Left lung (tissue), 10 donors: ENCODE data around the gene NOP16. TPM values are rescaled to one million over a fixed set of nuclear protein-coding genes. Genes with fewer than 3 reads are reported as not detected.

Source experiments
- ATAC-seq: fragments of 200-7000 bp; cut with Tn5 transposase; one replicate; pipeline ENCODE4 v1.9.1; 2020; ENCODE audit warnings: moderate library complexity
- DNase-seq, 4 donors: peaks; one replicate each; pipeline ENCODE4 v3.0.0-alpha.2; 2013 to 2020
- H3K27ac ChIP-seq, 2 donors: fragments of 200-600 bp; sonication (generic) in 1 of 2; one replicate each; pipeline versions ENCODE4 v1.5.0 to v1.8.0; 2020 to 2021
- H3K27me3 ChIP-seq, 2 donors: fragments of 200-600 bp; sonication (generic) in 1 of 2; one replicate each; pipeline versions ENCODE4 v1.5.0 to v1.8.0; 2020 to 2021
- H3K36me3 ChIP-seq, 2 donors: fragments of 200-600 bp; sonication (generic) in 1 of 2; one replicate each; pipeline versions ENCODE4 v1.5.0 to v1.8.0; 2020 to 2021
- H3K4me1 ChIP-seq, 2 donors: fragments of 200-600 bp; one replicate each; pipeline ENCODE4 v1.8.0; 2021
- H3K4me3 ChIP-seq, 2 donors: fragments of 200-600 bp; sonication (generic) in 1 of 2; one replicate each; pipeline versions ENCODE4 v1.5.0 to v1.8.0; 2020 to 2021; ENCODE audit warnings: mild to moderate bottlenecking in 1 of 2
- H3K9me3 ChIP-seq, 2 donors: fragments of 200-600 bp; sonication (generic) in 1 of 2; one replicate each; pipeline versions ENCODE4 v1.5.0 to v1.8.0; 2020 to 2021
- intact Hi-C, 2 donors: fragments of 100-400 bp; cut with DNase I; formaldehyde crosslinking; loops; one replicate each; pipeline versions ENCODE4 v1.11.2 to v1.14.2; 2022
- polyA plus RNA-seq, 6 donors: library from polyadenylated mRNA; unstranded; fragments of 120-200 nt; gene quantifications; one replicate each; pipeline ENCODE4 v1.2.1, GENCODE V29; 2013; ENCODE audit not compliant: insufficient read length in 6 of 6
- total RNA-seq, 2 donors: library from RNA; stranded (reverse); fragmentation: NEBNext Ultra II Directional; extraction: Animal tissue kit (Norgen Biotek cat#: 25700); gene quantifications; one replicate each; pipeline ENCODE4 v1.2.1, GENCODE V29; 2021
- TF ChIP-seq, protein P1 (sequence below), 2 donors: fragments of 200-600 bp; sonication (generic) in 1 of 2; IDR thresholded peaks; one replicate each; pipeline versions ENCODE4 v1.5.0 to v1.8.0; 2021; ENCODE audit warnings: antibody characterized with exemption in 2 of 2
- donor health status: DM: no; HTN: yes; CAD: no.
- donor health status: DM: no; HTN: no; CAD: no.

Gene NOP16
- total and polyA plus RNA-seq, 8 donors: 14.9 to 34.8 (median 29.1) TPM

DNA sequence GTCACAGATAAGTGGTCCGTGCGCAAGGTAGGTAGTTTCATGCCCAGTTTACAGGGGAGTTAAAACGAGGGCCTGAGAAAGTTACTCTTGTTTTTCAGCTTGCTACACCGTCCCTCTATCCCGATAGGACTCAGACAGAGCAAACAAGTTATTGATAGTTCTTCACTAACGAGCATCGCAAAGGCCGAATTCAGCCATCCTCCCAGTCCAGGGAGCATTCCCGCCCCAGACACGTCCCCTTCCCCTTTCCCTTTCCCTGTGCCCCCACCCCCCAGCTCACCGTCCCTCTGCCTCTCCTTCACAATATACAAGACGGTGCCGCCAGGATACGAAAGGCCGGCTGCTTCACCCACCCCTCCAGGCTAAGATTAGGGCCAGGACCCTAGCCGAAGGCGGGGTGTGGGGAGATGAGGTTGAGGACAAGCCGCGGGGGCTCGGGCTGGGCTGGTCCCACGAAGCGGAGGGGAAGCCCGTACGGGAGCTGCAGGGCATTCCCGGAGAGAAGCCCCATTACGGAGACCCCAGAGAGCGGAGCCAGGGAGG is 27.4 kb downstream of the NOP16 start:
- TF ChIP-seq, protein P1, sequence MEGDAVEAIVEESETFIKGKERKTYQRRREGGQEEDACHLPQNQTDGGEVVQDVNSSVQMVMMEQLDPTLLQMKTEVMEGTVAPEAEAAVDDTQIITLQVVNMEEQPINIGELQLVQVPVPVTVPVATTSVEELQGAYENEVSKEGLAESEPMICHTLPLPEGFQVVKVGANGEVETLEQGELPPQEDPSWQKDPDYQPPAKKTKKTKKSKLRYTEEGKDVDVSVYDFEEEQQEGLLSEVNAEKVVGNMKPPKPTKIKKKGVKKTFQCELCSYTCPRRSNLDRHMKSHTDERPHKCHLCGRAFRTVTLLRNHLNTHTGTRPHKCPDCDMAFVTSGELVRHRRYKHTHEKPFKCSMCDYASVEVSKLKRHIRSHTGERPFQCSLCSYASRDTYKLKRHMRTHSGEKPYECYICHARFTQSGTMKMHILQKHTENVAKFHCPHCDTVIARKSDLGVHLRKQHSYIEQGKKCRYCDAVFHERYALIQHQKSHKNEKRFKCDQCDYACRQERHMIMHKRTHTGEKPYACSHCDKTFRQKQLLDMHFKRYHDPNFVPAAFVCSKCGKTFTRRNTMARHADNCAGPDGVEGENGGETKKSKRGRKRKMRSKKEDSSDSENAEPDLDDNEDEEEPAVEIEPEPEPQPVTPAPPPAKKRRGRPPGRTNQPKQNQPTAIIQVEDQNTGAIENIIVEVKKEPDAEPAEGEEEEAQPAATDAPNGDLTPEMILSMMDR (IDR thresholded peaks at IDR 0.05): no peak
- Histone ChIP-seq H3K9me3 (no peaks in the 10 kb centered on the region), H3K36me3 (peaks cover 0 to 28% of the 10 kb centered on the region in 2 donors), H3K27me3 (peaks cover 0 to 21% of the 10 kb centered on the region in 2 donors), H3K4me3 (peak overlapping the region; percentile 75 to 89), H3K4me1 (peaks cover 7 to 38% of the 10 kb centered on the region in 2 donors), H3K27ac (peak overlapping the region; percentile 49 to 62)
- peak; percentile 30 for ATAC-seq
- intact Hi-C loops: no loop called here
- peak in 2 of 4 donors; percentile 13 to 44 for DNase-seq

DNA sequence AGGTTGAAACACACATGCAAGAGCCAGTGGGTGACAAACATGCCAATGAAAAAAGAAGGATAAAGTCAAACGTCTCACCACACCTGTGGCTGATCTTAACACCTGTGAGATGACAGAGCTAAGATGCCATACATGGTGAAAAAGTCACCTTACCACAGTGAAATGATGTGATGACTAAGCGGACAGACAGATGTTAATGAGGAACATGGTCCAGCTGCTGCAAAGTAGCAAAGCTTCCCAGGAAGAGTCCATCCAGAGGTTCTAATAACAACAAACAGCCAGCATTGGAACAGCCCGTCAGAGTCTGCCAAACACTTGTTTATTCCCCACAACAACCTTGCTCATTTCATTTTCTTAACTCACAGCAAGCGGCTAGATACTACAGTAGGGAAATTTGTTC is 28.7 kb downstream of the NOP16 start:
- peaks cover 0 to 8% of the 10 kb centered on the region in 2 donors for H3K27me3 ChIP-seq
- TF ChIP-seq, protein P1 (IDR thresholded peaks at IDR 0.05): no peak
- intact Hi-C loops: no loop called here
- H3K4me1 ChIP-seq: peaks cover 7 to 28% of the 10 kb centered on the region in 2 donors
- no peak overlapping the region for H3K4me3 ChIP-seq
- H3K9me3 ChIP-seq: no peaks in the 10 kb centered on the region
- ATAC-seq (no peak), DNase-seq (peak in 1 of 4 donors; percentile 15)
- H3K27ac ChIP-seq: no peak overlapping the region
- H3K36me3 ChIP-seq: peaks cover 0 to 41% of the 10 kb centered on the region in 2 donors

DNA sequence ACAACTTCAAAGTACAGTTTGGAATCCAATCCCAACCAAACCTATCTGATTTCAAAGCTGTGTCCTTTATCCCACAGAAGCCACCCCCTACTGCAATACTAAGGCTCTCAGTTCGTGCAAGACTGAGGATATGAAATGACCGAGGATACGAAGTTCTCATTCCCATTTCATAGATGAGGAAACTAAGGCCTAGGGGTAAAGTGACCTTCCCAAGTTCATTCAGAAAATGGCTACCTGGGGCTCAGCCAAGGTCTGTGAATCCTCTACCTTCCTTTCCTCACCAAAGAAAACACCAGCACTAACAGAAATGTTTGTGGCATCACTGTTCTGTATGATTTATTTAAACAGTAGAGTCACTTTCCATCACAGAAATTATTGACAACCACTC is 32.2 kb downstream of the NOP16 start:
- TF ChIP-seq, protein P1 (IDR thresholded peaks at IDR 0.05): no peak
- Histone ChIP-seq H3K36me3 (peaks cover 0 to 76% of the 10 kb centered on the region in 2 donors), H3K9me3 (no peaks in the 10 kb centered on the region), H3K27me3 (no peaks in the 10 kb centered on the region), H3K27ac (no peak overlapping the region), H3K4me1 (peaks cover 7 to 20% of the 10 kb centered on the region in 2 donors), H3K4me3 (no peak overlapping the region)
- intact Hi-C loops: no loop called here
- ATAC-seq (no peak), DNase-seq (no peak)

DNA sequence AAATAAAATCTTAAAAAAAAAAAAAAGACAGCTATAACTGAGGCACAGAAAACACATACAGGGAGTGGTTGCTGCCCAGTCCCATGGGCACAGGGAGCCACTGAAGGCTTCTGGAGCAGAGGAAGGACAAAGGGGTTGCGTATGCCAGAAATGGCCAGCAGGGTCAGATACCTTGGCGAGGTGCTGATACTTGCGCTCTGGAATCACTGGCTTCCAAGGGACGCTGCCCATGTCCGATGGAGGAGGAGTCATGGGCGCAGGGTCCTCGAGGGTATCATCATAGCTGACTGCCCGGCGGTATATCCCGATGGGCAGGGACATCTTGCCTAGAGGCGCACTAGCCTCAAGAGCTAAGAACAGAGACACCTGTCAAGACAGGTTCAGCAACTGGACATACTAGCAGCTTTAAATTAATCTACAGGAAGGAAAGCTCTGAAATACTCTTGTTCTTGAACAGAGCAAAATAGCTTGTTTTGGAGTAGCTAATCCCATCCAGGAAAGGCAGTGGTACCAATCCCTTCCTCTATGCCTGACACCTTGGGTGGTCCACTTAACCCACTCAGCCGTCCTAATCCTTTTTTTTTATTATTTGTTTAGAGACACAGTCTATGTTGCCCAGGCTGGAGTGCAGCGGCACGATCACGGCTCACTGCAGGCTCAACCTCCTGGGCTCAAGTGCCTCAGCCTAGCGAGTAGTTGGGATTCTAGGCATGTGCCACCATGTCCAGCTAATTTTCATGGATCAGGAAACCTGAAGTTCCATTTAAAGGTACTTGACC is 32.8 kb downstream of the NOP16 start:
- DNase-seq (no peak), ATAC-seq (no peak)
- intact Hi-C loops: no loop called here
- TF ChIP-seq, protein P1 (IDR thresholded peaks at IDR 0.05): no peak
- Histone ChIP-seq H3K9me3 (no peaks in the 10 kb centered on the region), H3K36me3 (peaks cover 0 to 82% of the 10 kb centered on the region in 2 donors), H3K4me3 (no peak overlapping the region), H3K27me3 (no peaks in the 10 kb centered on the region), H3K4me1 (peaks cover 8 to 16% of the 10 kb centered on the region in 2 donors), H3K27ac (no peak overlapping the region)

DNA sequence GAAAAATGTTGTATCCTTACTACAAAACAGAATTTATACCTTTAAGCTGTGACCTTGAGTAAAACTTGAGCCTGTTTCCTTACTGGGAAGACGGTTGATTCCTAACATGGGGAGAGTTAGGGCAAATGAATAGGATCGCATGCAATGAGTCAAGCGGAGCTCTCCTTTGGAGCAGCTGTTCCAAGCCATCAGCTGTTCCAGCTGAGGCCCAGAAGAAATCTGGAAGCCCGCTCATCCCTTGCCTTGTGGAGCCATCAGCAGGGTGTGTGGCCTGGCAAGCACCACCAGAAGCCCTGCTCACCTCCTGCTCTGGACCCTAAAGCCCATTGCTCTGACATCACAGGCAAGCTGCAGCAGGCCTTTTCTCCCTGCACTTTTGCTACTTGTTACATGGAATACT is 34.9 kb downstream of the NOP16 start:
- peaks cover 0 to 100% of the 10 kb centered on the region in 2 donors for H3K36me3 ChIP-seq
- peaks cover 4% of the 10 kb centered on the region in 2 donors for H3K4me1 ChIP-seq
- no peak overlapping the region for H3K27ac ChIP-seq
- no peaks in the 10 kb centered on the region for H3K9me3 ChIP-seq
- TF ChIP-seq, protein P1 (IDR thresholded peaks at IDR 0.05): no peak
- no peak overlapping the region for H3K4me3 ChIP-seq
- no peaks in the 10 kb centered on the region for H3K27me3 ChIP-seq
- DNase-seq (no peak), ATAC-seq (no peak)
- intact Hi-C loops: no loop called here
